GM19035 (cell line): Measurements from ENCODE around the gene SPN.
"Not testable (repeated sequence)": the region's sequence is repeated elsewhere in the genome, so short reads cannot be mapped to it uniquely, and the experiment has no call there.

Source experiments
- ATAC-seq: cut with Tn5 transposase; IDR thresholded peaks from one replicate; pipeline ENCODE4 v1.9.1; 2021; ENCODE audit not compliant: unreplicated experiment

Gene SPN

DNA sequence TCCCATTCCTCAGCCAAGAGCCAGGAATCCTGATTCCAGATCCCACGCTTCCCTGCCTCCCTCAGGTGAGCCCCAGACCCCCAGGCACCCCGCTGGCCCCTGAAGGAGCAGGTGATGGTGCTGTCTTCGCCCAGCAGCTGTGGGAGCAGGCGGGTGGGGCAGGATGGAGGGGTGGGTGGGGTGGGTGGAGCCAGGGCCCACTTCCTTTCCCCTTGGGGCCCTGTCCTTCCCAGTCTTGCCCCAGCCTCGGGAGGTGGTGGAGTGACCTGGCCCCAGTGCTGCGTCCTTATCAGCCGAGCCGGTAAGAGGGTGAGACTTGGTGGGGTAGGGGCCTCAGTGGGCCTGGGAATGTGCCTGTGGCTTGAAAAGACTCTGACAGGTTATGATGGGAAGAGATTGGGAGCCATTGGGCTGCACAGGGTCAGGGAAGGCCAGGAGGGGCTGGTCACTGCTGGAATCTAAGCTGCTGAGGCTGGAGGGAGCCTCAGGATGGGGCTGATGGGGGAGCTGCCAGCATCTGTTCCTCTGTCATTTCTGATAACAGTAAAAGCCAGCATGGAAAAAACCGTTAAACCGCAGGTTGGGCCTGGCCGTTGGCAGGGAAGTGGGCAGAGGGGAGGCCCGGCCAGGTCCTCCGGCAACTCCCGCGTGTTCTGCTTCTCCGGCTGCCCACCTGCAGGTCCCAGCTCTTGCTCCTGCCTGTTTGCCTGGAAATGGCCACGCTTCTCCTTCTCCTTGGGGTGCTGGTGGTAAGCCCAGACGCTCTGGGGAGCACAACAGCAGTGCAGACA is at the start of gene SPN:
Gene SPN (plus strand): TSS at position 232 of the 791 bp plus-strand sequence. CDS start 482 bp downstream, at position 714.
- no peak for ATAC-seq

DNA sequence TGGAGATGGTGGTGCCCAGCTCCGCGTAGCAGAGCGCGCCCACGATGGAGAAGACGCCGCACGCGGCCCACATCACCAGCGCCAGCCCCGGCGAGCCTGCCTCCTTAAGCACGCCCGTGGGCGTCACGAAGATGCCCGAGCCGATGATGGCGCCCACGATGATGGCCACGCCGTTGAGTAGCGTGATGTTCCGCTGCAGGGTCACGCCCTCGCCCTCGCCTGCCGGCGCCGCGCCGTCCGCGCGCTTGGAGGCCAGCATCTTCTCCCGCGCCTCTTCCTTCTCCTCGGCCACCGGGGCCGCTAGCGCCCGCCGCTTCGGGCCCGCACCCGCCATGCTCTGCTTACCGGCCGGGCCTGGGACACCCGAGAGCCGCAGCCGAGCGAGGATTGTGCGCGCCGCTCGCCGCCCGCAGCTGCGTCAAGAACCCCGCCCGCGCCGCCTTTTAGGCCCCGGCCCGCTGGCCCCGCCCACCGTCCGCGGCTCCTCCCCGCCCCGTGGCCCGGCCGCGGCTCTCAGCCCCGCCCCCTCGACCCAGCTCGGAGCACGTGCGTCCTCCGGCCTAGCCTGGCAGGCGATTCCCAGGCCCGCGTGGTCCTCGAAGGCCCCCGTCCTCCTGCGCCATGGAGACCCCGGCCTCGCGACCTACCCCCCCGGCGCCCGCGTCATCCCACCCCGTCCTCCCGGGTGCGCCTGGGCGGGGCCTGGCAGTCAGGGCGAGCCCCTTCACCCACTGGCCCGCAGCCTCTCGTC is 49.6 kb upstream of the SPN start:
- peak; percentile 50 for ATAC-seq

GRCh38 chr16:29614691-29615314 is 48.2 kb upstream of the SPN start:
- not testable (repeated sequence) for ATAC-seq

- not testable (repeated sequence) for ATAC-seq
Measured at GRCh38 chr16:29616127-29616526, 46.9 kb upstream of the SPN start.

DNA sequence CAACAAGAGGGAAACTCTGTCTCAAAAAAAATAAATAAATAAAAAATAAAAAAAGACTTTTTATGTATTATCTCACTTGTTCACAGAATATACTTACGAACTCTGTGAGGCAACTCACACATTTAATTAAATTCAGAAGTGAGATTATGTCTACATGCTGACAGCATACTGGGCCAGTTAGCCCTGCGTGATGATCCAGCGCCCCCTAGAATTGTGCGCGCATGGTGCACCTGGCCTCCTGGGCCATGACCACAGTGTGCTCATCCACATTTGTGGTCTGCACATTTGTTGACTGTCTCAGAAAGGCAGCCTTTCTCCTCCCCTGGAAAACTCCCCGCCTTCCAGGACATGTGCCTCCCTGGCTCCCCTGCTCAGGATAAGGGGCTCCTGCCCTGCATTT is 42.5 kb upstream of the SPN start:
- not testable (repeated sequence) for ATAC-seq

DNA sequence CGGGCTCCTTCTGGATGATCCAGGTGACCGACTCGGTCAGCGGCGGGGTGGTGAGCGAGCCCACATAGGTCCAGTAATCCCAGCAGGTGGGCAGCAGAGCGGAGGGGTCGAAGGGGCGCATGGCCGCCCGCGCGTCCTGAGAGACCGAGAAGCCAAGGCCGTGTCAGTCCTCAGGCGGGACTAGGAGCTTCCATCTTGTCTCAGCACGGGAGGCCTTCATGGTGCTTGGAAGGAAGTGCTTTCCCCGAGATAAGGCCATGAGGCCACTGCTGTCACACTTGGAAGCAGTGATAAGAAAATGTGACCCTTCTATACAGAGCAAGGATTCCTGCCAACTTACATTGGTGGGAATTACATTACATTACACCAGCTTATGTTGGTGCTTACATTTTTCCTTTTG is 40.3 kb upstream of the SPN start:
- not testable (repeated sequence) for ATAC-seq

- ATAC-seq: not testable (repeated sequence)
Measured at GRCh38 chr16:29623253-29623652, 39.8 kb upstream of the SPN start.

GRCh38 chr16:29625114-29625513 is 37.9 kb upstream of the SPN start:
- not testable (repeated sequence) for ATAC-seq

GRCh38 chr16:29626778-29627331 is 36.2 kb upstream of the SPN start:
- ATAC-seq: peak; percentile 63

- ATAC-seq: not testable (repeated sequence)
Measured at GRCh38 chr16:29627661-29628075, 35.4 kb upstream of the SPN start.

- not testable (repeated sequence) for ATAC-seq
Measured at GRCh38 chr16:29628707-29629106, 34.3 kb upstream of the SPN start.

- ATAC-seq: not testable (repeated sequence)
Measured at GRCh38 chr16:29629318-29629717, 33.7 kb upstream of the SPN start.

DNA sequence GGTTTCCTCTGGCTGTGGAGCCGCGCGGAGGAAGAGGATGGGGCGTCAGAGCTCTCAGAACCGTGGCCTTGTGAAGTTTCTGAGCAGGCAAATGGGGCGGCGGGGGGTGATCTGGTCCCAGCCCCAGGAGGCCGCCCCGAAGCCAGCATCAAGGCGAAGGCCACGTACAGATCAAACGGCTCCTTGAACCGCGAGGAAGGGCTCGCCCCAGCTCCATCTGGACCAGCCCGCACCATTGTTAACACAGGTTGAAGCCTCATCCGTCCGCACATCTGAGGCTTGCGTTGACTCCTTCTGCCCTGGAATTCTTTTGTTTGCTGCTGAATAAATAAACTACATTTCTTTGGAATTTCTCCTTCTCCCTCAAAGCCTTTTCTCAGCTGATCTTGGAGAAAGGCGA is 31.4 kb upstream of the SPN start:
- not testable (repeated sequence) for ATAC-seq

DNA sequence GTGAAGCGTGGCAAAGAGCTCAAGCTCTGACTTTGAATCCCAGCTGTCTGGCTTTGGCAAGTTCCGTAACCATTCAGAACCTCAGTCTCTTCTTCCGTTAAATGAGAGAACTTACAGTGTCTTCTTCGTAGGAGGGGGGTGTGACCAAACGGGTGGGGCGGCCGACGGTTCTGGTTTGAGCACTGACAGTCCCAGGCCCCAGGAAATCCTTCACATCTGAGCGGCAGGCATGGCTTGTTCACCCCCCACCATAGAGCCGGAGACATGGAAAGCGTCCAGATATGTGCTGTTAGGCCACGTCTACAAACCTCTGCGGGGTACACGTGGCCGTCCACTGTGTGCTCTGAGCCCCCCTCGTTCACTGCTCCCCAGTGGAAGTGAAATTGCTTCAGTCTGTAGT is 27.1 kb upstream of the SPN start:
- not testable (repeated sequence) for ATAC-seq

DNA sequence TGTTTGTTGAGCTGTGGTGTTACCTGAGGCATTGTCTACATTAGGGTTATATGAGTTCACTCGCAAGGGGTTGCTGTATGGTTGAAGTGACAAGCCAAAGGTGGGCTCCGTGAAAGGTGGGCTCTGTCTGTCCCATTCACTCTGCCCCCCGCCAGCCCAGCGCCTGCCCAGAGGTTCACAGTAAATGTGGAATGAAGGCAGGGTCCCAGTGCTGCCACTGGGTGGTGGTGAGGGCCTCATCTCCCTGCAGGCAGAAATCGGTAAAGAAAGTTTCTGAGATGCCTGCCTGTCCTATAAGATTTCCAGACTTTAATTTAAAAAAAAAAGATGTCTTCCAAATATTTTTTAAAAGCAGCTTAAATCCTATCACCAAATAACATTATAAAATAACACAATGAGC is 26.7 kb upstream of the SPN start:
- not testable (repeated sequence) for ATAC-seq

DNA sequence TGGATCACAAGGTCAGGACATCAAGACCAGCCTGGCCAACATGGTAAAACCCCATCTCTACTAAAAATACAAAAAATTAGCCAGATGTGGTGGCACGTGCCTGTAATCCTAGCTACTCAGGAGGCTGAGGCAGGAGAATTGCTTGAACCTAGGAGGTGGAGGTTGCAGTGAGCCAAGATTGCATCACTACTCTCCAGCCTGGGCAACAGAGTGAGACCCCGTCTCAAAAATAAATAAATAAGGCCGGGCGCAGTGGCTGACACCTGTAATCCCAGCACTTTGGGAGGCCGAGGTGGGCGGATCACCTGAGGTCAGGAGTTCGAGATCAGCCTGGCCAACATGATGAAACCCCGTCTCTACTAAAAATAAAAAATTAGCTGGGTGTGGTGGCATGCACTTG is 24.3 kb upstream of the SPN start:
- not testable (repeated sequence) for ATAC-seq

DNA sequence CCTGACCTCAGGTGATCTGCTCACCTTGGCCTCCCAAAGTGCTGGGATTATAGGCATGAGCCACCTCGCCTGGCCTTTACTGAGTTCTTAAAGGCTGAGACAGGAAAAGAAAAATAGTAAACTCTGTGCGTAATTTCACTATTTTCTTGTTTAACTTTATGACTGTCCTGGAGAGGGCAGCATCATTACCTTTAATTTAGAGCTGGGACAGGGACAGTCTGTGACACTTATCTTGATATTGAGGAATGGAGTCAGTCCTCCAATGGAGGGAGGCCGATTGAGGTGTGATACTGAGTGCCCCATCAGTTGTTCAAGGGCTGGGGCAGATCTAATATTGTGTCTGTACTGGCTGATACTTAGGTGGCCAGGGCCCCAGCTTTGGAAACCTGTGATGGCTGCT is 21.5 kb upstream of the SPN start:
- no peak for ATAC-seq

DNA sequence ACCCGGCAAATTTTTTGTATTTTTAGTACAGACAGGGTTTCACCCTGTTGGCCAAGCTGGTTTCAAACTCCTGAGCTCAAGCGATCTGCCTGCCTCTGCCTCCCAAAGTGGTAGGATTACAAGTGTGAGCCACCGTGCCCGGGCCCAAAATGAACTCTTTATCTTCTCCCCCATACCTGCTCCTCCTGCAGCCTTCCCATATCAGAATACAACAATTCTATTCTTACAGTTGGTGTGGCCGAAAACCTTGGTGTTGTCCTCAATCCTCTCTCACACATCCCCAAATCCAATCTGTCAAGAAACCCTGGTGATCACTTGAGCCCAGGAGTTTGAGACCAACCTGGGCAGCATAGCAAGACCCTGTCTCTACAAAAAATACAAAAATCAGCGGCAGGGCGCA is 19.5 kb upstream of the SPN start:
- ATAC-seq: no peak

- peak; percentile 51 for ATAC-seq
Measured at GRCh38 chr16:29644338-29644857, 18.6 kb upstream of the SPN start.

- no peak for ATAC-seq
Measured at GRCh38 chr16:29644973-29645693, 17.9 kb upstream of the SPN start.
